ENCODE measurements around the gene GIT1.

The GIT1 gene

GRCh38 chr17:29592850-29593551, 3.6 kb upstream of the GIT1 start, which contains the start of gene ANKRD13B:
Gene ANKRD13B, plus strand, starts transcription at chr17:29593132. Its CDS starts 490 bp downstream, at chr17:29593622.
- DNase-seq: no peak

- peak; percentile 60 for DNase-seq
These were observed 2.5 kb upstream of the GIT1 start for GRCh38 chr17:29591737-29592608.

DNA sequence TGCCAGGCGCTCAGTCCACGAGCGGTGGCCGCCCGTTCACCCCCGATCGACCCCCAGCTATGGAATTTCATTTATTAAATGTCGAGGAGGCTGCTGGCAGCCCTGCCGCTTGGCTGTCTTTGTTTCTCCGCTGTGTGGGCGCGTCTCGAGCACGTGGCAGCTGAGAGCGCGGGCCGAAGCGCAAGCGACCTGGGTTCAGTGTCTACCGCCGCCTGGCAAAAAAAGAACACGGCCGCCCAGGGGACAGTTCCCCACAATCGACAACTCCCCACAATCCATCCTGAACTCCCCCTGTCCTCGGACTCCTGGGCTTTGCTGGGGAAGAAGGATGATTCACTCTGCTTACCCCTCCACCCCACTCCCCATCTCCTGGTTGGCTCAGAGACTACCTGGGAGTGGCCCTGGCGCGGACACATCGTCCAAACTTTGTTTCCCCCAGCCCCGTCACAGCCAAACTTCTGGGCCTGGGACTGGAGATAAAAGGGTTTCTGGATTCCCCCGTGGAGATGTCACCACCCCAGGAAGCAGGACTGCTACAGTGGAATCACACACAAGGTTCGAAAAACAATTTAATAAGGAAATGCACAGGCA, 1.8 kb upstream of the GIT1 start:
- DNase-seq: no peak

GRCh38 chr17:29590411-29591145, 1.1 kb upstream of the GIT1 start:
- DNase-seq: no peak

DNA sequence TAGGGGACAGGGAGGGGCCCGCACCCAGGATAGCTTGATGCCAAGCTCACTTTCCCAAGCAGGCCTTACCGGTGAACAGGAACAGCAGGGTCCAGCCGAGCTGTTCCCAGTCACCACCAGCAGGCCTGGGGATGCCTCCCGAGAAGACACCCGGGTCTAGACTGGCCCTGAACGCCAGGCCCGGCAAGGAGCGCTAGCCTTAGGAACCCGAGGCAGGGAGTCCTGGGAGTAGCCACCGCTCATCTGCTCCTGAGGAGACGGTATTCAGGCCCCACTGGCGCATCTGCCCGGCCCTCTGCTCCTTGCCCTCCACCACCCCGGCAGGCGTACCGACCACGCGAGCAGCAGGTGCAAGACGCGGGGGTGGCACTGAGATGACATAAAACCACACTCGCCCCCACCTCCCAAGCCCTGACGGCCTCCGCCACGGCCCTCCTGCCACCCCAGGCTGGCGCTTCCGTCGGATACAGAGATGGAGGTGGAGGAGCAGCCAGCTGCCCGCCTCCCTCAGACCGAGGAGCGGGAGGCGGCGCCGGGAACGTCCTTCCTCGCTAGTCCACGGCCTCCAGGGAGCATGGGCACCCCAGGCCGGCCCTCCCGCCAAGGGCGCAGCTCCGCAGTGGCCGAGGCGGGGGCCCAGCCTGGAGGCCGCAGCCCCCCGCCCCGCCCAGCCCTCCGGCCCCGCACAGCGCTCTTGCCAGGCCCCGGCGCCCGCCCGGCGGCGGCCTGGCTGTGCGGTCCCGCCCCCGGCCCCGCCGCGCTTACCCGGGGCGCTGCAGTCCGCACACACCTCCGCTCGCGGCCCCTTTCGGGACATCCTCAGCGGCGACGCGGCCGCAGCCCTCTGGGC, 661 bp downstream of the GIT1 start:
- DNase-seq: no peak

- no peak for DNase-seq
These were observed 1.4 kb downstream of the GIT1 start for GRCh38 chr17:29588017-29588561.

DNA sequence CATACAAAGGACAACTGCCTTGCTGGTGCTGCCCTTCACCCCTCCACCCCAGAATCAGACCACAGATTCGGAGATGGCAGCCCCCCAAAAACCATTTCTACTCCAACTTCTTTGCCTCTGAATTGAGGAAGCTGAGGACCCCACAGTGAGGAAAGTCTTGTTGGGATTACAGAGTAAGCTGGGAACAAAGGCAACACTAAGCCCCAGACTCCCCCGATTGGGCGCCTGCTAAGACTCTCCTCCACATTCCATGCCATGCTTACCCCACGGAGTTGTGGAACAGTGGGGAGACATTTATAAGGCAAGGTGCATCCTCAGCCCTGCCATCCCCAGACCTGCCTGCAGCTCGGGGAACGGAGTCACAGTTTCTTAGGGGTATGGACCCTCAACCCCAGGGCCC, 1.9 kb downstream of the GIT1 start:
- no peak for DNase-seq

DNA sequence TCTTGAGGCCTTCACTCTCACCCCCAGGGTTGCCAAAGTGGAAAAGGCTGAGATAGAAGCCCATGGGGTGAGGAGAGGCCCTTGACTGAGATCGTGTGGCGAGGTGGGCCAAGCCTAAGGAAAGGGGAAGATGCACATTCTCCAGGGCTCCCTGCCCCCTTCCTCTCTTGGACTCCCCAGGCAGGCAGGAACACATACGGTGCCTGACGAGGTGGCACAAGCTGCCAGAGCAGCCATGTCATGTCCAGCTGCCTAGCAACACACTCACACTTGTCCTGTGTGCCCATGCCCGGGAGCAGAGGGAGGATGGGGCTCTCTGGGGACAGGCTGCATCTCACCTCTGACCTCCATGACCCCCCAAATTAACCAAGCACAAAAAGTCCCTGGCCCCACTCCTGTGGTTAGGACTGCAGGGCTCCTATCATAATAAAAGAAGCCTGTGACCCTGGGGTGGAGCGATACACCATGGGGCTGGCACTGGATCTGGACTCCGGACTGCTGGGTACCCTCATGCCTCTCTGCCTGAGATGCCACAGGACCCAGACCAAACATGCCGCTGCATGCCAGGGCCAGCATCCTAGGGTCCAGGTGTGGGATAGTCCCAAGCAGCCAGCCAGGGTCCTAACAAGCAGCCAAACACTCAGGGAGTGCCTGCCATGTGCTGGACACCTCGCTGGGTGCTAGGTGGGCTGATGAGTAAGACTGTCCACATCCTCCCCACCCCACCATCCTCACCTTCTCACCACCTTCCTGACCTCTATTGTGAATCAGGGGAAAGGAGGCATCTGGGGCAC, 2.6 kb downstream of the GIT1 start:
- DNase-seq: no peak

DNA sequence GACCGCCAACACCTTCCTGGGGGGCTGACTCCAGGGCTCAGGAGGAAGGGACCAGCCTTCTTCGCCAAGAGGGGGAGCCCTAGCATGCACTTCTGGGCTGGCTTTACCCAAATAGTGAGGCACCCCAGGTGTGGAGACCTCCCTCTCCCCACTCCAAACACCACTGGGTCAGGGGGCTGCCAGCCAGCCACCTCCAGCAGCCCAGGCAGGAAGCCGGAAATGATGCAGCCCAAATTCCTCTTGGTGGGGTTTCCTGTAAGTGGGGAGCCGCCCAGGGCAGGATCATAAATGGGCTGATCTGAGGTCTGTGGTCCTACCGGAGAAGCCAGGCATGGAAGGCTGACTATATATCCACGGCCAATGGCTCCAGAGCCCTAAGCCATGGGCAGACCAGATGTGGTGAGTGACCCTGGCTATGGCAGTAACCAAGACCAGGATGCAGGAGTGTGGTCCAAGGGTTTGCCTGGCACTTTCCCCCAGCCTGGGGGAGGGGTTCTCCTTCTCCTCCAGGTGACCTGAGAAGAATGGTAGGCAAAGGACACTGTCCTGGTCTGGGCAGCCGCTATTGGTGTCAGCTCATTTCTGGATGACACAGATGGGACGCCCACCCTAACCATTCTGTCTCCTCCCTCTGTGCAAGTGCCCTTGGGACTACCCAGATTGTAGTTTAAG, 4.2 kb downstream of the GIT1 start:
- DNase-seq: no peak

GRCh38 chr17:29584452-29585079, 4.9 kb downstream of the GIT1 start:
- DNase-seq: no peak

DNA sequence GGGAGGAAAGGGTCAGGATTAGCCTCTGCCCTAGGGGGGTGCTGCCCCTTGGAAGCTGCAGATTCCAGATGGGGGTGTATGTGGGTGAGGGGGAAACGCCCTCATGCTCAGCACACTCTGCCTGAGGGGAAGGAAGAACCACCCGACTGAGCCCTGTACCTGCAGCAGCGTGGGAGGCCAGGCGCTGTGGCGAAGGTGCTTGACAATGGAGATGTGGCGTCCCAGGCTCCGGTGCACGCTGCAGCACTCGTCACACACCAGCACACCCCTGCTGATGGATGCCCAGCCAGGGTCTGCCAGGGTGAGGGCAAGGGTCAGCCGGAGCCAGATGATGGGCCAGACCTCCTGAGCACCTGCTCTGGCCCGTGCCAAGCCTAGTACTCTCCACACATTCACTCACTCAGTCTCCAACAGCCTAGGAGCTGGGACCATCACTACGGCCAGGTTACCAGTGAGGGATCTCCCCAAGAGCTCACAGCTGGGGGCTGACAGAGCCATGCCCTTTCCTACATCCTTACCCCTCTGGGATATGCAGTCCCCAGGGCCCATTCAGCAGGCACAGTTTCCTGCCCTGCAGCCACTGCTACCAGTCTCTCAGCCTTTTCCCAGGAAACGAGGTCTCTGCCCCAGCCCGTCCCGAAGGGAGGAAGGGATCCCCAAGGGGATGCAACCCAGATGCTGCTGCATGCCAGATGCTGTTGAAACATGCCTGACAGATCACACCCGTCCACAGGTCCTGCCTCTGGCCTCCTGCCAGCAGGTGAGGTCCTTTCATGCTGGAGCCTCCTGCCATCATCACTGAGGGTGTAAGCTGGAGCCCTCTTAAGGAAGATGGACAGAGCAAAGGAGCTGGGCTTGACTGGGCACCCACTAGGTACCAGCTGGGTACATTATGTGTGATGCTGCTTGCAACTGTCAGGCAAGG, 5.9 kb downstream of the GIT1 start:
- DNase-seq: no peak

- no peak for DNase-seq
These were observed 6.7 kb downstream of the GIT1 start for GRCh38 chr17:29582772-29583171.

GRCh38 chr17:29582254-29582765, 7.1 kb downstream of the GIT1 start:
- DNase-seq: no peak

- no peak for DNase-seq
These were observed 7.7 kb downstream of the GIT1 start for GRCh38 chr17:29581583-29582253.

DNA sequence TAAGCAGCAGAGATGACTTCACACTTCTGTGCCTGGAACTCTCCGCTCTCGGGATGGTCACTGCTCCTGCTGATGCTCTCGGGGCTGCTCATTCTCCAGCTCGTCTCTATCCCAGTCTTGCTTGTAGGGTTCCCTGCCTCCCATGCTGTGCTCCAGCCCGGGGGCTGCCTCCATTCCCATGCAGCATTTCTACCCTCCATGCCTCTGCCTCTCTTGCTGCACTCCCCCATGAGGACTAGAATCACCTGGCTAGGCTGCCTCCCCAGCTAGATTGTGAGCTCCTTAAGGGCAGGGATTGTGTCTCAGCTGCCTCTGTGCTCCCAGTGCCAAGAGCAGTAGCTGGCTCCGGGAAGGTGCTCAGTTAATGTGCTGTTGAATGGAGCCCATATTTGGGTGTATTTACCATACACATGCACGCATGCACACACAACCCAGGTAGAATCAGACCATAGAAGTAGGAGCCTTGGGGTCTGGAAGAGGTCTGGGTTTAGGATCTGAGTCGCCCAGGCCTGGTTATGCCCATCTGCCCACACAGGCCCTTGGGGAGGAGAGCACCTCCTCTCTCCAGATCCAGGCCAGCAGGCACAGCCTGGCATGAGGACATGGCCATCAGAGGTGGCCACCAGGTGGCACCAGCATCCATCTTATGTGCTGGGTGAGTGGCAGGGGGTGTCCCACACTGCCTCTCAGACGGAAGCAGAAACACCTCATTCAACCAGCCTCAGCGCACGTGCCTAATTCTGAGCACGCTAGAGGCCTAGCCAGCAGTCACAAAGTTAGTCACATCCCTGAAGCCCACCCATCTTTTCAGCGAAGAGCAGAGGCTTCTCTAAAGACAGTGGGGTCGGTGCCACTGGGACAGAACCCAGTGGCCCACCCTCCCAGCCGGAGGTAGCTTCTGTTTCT, 9.3 kb downstream of the GIT1 start:
- peak; percentile 85 for DNase-seq

DNA sequence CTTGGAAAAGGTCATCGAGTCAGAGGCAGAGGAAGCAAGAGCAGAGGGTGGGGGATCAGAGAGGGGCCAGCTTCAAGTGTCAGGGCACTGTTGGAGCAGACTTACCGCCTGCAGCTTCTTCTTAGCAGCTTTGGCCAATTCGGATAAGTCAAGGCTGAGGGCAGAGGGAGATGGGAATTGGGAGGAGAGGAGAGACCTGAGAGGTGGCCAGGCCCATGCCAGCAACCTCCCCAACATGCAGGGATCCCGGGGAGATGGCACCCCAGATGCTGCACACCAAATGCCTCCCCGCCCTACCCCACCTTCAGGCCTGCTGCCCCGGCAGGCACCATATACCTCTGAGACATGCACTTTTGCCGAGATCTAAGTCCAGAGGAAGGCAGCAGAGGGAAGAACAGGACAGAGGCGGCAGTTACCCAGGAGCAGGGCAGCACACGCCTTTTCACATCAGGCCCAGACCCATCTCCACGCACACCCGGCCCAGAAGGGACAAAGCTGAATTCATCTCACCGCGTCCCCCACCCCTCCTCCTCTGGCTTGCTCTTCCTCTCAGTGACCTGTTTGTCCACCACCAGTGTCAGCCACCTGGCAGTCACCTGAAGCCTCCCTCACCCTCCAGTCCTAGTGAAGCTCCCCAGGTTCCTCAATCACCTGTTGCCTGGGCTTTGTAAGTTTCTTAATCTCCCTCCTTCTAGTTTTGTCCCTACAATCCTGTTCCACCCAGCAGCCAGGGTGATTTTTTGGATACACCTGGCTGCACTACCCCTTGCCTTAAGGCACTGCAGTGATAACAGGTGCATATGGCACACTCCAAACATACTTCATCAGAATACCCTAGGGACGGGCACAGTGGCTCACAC, 10.6 kb downstream of the GIT1 start:
- DNase-seq: no peak

Data from activated CD4-positive, alpha-beta T cell treated with anti-CD3 and anti-CD28 coated beads for 1 hour (primary cell).